GM21529 (cell line): ENCODE results near the gene TTC13.

Experiments used
- ATAC-seq: cut with Tn5 transposase; IDR thresholded peaks from one replicate; pipeline ENCODE4 v1.9.1; 2021; ENCODE audit not compliant: unreplicated experiment

Gene TTC13

DNA sequence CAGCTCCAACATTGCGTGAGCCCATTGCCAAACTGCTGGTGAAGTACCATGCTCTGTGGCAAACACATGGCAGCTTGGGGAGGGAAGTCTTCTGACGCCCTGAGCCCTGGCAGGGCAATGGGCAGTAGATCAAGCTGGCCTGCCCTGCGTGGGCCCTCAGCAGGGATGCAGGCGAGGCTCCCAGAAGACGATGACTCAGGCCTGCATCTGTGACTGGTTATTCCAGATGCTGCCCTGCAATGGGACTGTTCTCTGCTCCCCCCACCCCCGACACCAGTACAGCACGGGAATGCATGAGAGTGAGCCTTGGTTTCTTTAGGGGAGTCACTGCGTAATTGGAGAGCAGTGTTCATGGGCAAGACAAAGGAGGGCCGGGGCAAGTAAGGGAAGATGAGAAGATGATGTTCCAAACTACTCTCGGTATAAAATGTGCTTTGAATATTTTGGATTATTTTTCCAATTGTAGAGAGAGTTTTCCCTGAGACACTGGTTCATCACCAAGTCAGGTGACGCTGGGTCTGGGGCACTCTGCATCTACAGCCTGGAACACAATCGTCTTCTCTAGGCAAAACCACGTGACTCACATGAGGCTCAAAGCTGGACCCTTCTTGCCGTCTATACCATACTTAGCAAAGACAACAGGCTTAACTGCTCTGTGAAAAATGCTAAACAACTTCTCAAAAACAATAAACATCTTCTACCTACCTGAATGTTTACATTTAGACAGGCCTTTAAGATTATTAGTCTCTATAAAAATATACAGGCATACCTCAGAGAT, 101.3 kb downstream of the TTC13 start:
- no peak for ATAC-seq

DNA sequence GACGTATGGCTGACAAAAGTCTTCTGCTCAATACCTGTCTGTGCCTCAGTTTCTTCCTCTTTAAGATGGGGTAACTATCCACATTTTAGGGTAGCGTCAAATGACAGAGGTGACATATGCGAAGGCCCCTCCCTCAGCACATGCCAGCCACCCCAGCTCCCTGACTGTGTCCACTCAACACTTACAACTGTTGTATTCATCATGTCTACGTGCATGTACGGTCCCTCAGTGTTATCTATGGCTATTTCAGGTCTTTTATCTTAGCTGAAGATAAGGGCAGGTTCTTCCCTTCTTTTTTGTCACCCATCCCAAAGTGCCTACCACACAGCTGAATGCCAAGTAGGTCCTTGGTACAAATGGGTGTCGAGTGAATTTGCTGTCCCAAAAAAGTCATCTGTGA, 102.0 kb downstream of the TTC13 start:
- no peak for ATAC-seq

DNA sequence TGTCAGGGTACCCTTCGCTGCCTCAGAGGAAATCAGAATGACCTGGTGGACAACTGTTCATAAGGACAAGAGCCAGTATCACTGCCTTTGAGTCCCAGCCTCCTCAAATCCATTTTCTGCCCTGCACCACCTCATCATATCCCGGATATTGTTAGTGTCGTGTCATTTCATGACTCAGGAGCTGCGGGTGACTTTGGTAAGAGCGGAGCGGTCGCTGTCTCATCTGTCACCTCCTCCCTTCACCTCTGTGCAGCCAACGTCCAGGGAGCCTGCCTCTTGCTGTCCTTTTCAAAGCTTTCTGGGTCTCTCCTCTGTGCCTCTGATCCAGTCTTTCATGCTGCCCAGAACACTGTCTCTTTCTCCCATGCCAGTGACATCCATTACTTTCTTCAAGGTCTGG, 103.3 kb downstream of the TTC13 start:
- no peak for ATAC-seq

- no peak for ATAC-seq
These were observed 107.7 kb downstream of the TTC13 start for GRCh38 chr1:230870916-230871315.

DNA sequence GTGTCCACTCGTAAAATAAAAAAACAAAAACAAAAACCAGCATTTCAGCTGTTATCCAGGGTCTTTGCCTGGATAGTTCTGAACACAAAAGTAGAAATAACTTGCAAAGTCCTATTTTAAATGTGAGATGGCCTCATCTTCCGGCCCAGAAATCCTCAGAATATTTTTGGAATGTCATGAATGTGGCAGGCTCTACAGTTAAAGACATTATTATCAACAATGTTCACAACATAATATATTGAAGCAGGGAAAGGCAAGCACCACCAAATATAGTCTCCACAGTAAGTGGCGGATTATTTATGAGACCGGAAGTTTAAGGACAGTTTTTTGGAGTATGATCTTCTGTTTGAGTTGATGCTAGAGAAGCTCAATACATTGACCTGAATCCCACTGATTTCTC, 109.2 kb downstream of the TTC13 start:
- ATAC-seq, result no peak

DNA sequence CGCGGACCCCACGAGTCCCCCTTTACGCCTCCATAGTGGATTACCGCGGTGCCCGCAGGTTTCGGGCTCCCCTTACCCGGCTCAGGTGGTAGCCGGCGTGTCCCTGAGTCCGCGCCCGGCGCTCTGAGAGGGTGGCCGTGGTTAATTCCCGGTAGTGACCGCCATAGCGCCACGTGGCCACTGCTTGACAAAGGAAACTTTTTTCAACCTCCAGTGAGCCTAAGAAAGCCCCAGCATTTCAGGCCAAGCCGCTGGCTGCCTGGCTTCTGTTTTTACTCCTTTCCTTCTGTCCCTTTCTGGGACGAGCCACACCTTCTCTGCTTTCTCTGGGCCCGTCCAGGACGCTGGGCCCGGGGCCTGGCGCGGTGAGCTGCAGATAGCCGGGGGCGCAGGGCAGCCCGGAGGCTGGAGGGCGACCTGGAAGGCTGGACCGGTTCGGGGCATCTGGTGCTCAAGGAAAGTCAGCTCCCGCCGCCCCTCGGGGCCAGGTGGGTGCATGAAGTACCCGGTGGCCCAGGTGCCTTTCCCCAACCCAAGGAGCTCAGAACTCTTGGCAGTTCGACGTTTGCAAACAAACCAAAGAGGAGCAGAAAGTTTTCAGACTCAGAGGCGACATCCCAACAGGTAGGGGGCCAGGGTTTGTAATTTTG, 109.8 kb downstream of the TTC13 start:
- ATAC-seq, result peak; percentile 49

- peak; percentile 87 for ATAC-seq
These were observed 110.5 kb downstream of the TTC13 start, which contains the start of gene C1orf198 for GRCh38 chr1:230867903-230868735. C1orf198 (minus strand) TSS chr1:230868521; CDS start chr1:230868512, 9 bp downstream.

DNA sequence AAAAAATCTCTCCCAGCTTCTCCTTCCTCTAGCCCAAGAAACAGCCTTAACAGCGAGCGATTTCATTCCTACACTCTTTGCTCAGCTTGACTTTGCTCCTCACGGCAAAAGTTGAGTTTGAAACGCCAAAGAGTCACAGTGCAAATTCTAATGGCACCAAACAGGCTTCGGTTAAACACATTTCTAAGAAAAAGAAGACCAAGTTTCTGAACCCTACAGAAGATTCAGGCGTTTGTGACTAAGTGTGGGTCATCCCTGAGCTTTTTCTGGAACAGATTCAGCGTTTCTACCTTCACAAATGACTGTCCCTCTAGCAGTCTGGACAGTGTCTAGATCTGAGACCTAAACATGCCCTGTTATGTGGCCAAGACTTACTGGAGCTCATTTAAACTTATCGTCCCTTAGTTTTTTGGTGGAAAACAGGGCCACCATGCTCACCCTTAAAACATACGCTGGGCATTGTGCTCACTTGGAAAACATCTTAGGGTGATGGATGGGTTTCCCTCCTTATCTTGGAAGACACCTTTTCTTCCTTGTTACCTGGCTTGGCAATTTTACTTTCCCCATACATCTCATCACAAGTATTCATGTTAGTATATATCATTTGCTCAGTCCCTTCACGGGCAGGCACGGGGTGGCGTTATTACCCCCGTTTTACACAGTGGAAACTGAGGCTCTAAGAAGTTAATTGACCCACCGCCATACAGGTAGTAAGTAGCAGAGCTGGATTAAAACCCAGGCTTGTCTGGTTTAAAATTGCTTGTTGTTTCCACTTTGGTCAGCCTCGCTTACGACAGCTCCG, 111.4 kb downstream of the TTC13 start:
- no peak for ATAC-seq

DNA sequence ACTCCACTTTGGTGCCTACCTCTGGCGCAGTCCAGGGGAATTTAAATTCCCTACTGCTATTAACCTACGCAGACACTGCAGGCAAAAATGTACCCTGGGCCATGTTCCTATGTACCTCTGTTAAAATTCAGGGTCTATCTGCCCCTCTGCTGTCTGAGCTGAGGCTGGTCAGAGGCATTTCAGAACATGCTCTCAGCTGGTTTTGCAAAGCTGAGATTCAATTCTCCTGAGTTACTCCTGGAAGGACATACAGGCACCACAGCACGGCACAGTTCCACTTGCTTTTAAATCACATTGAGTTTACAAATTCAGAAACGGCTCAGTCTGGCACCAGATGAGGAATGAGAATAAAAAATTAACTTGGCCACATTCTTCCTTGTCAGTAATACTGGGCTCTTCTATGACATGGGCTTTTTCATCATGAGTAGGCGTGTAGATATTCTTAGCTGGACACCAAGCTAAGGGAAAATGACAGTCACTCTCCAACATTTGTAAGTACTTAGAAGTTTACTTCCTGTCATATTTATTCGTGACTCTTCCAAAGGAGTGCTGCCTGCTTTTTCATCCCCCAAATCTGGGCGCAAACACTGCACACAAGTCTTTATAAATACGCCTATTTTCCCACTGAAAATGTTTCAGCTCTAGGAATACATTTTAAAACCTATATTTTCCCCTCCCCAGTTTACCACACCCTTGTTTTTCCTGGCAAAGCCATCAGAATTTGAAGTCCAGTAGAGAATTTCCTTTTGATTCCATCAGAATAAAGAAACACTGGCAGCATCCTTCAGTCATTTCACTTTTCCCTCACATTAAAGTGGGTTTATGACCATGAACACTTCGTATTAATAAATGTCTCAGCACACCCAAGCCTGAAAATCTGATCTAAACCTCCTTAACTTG, 112.2 kb downstream of the TTC13 start:
- ATAC-seq, result no peak

DNA sequence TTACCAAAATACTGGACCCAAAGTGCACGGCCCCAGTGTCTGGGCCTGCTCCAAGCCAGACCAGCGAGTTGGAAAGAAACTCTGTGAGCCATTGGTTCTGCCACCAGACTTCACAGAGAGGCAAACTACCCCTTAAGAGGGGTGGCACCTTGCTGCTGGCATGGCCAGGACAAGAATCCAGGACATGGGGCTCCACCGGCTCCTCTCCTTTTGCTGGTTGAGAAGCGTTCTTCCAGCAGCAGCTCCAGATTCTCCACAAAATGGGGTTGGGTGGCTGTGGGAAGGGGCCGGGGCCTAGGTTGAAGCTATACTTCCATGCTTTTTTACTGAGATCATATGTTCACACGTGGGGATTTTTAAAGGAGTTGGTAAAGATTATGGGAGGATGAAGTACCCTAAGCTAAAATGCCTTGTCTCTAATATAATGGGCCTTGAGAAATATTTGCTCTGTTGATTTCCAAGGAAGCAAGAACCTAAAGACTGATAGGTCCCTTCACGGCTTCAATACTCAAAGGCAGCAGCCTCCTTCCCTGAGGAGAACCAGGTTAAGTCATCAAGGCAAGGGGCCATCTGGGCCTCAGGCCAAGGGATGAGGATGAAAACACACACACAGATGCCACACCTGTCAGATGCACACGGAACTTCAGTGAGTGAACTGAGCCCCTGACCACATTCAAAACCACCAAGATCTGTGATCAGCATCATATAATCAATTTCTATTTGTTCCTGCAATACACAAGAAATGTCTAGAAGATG, 113.4 kb downstream of the TTC13 start:
- no peak for ATAC-seq

GRCh38 chr1:230864441-230864840, 114.2 kb downstream of the TTC13 start:
- no peak for ATAC-seq

DNA sequence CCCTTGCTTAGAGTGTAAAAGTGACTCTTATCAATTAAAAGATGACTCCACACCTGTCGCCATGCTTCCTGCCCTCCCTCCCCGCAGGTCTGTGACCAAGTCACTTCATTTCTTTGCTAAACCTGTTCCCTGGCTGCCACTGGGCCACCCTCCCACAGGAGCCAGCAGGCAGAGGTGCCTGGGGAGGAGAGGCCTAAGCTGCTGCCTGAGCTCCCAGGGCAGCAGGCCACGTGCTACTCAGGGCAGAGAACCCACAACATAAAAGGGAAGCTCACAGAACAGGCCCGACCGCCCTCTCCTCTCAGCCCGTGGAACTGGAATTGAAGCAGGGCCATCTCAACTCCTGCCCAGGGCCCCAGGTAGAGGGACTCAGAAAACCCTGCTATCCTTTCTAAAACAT, 115.2 kb downstream of the TTC13 start:
- ATAC-seq, result no peak

DNA sequence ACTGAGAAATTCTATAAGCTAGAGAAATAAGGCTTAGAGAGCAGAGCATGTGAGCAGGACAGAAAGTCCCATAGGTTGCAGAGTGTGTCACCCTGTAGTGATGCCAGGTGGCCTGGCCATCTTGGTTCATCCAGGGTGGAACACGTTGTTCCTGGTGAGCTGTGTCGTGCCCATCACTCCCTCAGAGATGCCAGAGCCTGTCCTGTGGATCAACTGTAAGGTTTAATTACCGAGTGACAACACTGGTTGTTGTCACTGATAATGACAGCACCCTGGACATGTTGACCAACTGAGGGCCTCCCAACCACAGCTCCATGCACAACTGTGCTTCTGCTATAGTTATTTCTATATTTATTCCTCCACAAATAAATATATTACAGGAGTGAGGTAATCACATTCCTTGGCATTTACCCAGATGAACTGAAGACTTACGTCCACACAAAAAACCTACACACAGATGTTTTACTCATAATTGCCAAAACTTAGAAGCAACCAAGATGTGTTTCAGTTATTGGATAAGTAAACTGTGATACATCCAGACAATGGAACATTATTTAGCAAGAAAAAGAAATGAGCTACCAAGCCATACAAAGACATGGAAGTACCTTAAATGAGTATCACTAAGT, 116.6 kb downstream of the TTC13 start:
- ATAC-seq, result no peak

DNA sequence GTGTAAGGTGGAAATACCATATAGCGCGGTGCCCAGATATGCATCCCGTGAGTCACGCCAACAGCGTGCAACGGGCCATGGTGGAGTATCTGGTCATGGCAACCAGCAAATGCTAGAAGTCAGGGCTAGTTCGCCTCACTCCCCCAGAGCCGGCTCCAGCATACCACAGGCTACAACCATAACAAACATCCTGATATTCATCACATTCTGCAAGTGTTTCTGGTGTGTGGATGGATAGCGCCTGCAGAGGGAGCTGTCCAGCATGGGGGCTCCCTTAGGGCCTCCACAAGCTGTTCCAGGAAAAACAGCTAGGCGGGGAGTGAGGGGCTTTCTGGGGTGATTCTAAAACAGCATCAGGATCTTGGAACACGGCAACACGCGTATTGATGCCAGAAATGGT, 117.2 kb downstream of the TTC13 start:
- no peak for ATAC-seq

GRCh38 chr1:230860617-230861384, 117.9 kb downstream of the TTC13 start:
- no peak for ATAC-seq

- no peak for ATAC-seq
These were observed 119.5 kb downstream of the TTC13 start for GRCh38 chr1:230858918-230859729.

GRCh38 chr1:230858236-230858820, 120.3 kb downstream of the TTC13 start:
- no peak for ATAC-seq
